ENCODE data around the gene CFAP100.

The CFAP100 gene

GRCh38 chr3:126456766-126457388, 62.2 kb downstream of the CFAP100 start:
- H3K36me3 ChIP-seq (replicated peaks): peaks cover 43% of the 10 kb centered on the region
- TF ChIP-seq CTCF (IDR thresholded peaks at IDR 0.05; ENCODE audit: low read depth, low read length, missing control alignments): no peak
- in situ Hi-C loops (cut with HindIII; ENCODE audit: low pct_ligation_motif_present, low sequenced_read_pairs): no loop called here
- no peak for DNase-seq
- H3K4me3 ChIP-seq (ENCODE audit: low read depth, low read length): no peak overlapping the region
- H3K27ac ChIP-seq: no peak overlapping the region
- H3K27me3 ChIP-seq (replicated peaks): no peaks in the 10 kb centered on the region

- Histone ChIP-seq H3K4me3 (ENCODE audit: low read depth, low read length) (no peak overlapping the region), H3K27me3 (replicated peaks) (no peaks in the 10 kb centered on the region), H3K36me3 (replicated peaks) (peaks cover 52% of the 10 kb centered on the region), H3K27ac (no peak overlapping the region)
- no peak for DNase-seq
- no peak for TF ChIP-seq CTCF (IDR thresholded peaks at IDR 0.05; ENCODE audit: low read depth, low read length, missing control alignments)
- in situ Hi-C loops (cut with HindIII; ENCODE audit: low pct_ligation_motif_present, low sequenced_read_pairs): no loop called here
Observed at GRCh38 chr3:126459111-126459762, 64.5 kb downstream of the CFAP100 start.

- H3K36me3 ChIP-seq (replicated peaks): peaks cover 57% of the 10 kb centered on the region
- TF ChIP-seq CTCF (IDR thresholded peaks at IDR 0.05; ENCODE audit: low read depth, low read length, missing control alignments): no peak
- H3K27ac ChIP-seq: no peak overlapping the region
- H3K27me3 ChIP-seq (replicated peaks): no peaks in the 10 kb centered on the region
- H3K4me3 ChIP-seq (ENCODE audit: low read depth, low read length): no peak overlapping the region
- DNase-seq: no peak
- in situ Hi-C loops (cut with HindIII; ENCODE audit: low pct_ligation_motif_present, low sequenced_read_pairs): no loop called here
Observed at GRCh38 chr3:126459763-126460127, 65.0 kb downstream of the CFAP100 start.

GRCh38 chr3:126460381-126460780, 65.7 kb downstream of the CFAP100 start:
- TF ChIP-seq CTCF (IDR thresholded peaks at IDR 0.05; ENCODE audit: low read depth, low read length, missing control alignments): no peak
- Histone ChIP-seq H3K27me3 (replicated peaks) (no peaks in the 10 kb centered on the region), H3K36me3 (replicated peaks) (peaks cover 62% of the 10 kb centered on the region), H3K4me3 (ENCODE audit: low read depth, low read length) (no peak overlapping the region), H3K27ac (no peak overlapping the region)
- DNase-seq: no peak
- in situ Hi-C loops (cut with HindIII; ENCODE audit: low pct_ligation_motif_present, low sequenced_read_pairs): no loop called here

- DNase-seq: no peak
- no peaks in the 10 kb centered on the region for H3K27me3 ChIP-seq (replicated peaks)
- H3K27ac ChIP-seq: no peak overlapping the region
- TF ChIP-seq CTCF (IDR thresholded peaks at IDR 0.05; ENCODE audit: low read depth, low read length, missing control alignments): no peak
- no peak overlapping the region for H3K4me3 ChIP-seq (ENCODE audit: low read depth, low read length)
- peaks cover 65% of the 10 kb centered on the region for H3K36me3 ChIP-seq (replicated peaks)
- in situ Hi-C loops (cut with HindIII; ENCODE audit: low pct_ligation_motif_present, low sequenced_read_pairs): no loop called here
Observed at GRCh38 chr3:126461450-126462070, 66.9 kb downstream of the CFAP100 start.

All from brain microvascular endothelial cell (primary cell).